GM18511 (cell line): ENCODE data around the gene SGMS1.
A peak's percentile ranks its signal among the peaks of the same experiment; 100 is the strongest.
"Not testable (repeated sequence)": the region's sequence is repeated elsewhere in the genome, so short reads cannot be mapped to it uniquely, and the experiment has no call there.

Source experiments
- ATAC-seq: cut with Tn5 transposase; IDR thresholded peaks from one replicate; pipeline ENCODE4 v1.9.1; 2021; ENCODE audit warnings: mild to moderate bottlenecking, moderate library complexity; ENCODE audit not compliant: unreplicated experiment

The SGMS1 gene

GRCh38 chr10:50623663-50624412 lies at the start of gene SGMS1:
TSS of gene SGMS1 (minus strand) at chr10:50623956. CDS start at chr10:50344114, 279,842 bp downstream.
- ATAC-seq: peak; percentile 34

- peak; percentile 75 for ATAC-seq
These were observed 48.4 kb upstream of the SGMS1 start for GRCh38 chr10:50672152-50672551.

- ATAC-seq: not testable (repeated sequence)
These were observed 47.9 kb upstream of the SGMS1 start for GRCh38 chr10:50671645-50672044.

- ATAC-seq: not testable (repeated sequence)
These were observed 46.2 kb upstream of the SGMS1 start for GRCh38 chr10:50669957-50670356.

- ATAC-seq: not testable (repeated sequence)
These were observed 43.6 kb upstream of the SGMS1 start for GRCh38 chr10:50667353-50667752.

- ATAC-seq: not testable (repeated sequence)
These were observed 38.7 kb upstream of the SGMS1 start for GRCh38 chr10:50662420-50662819.

GRCh38 chr10:50661563-50661962 lies 37.8 kb upstream of the SGMS1 start:
- not testable (repeated sequence) for ATAC-seq

- ATAC-seq: peak; percentile 99
These were observed 36.3 kb upstream of the SGMS1 start for GRCh38 chr10:50659865-50660730.

- not testable (repeated sequence) for ATAC-seq
These were observed 35.5 kb upstream of the SGMS1 start for GRCh38 chr10:50659016-50659864.

- no peak for ATAC-seq
These were observed 34.4 kb upstream of the SGMS1 start for GRCh38 chr10:50658165-50658564.

GRCh38 chr10:50653758-50654157 lies 30.0 kb upstream of the SGMS1 start:
- ATAC-seq: no peak

- peak; percentile 25 for ATAC-seq
These were observed 29.4 kb upstream of the SGMS1 start for GRCh38 chr10:50653142-50653541.

GRCh38 chr10:50651808-50652207 lies 28.1 kb upstream of the SGMS1 start:
- ATAC-seq: no peak

GRCh38 chr10:50650481-50650880 lies 26.7 kb upstream of the SGMS1 start:
- no peak for ATAC-seq

- ATAC-seq: no peak
These were observed 25.1 kb upstream of the SGMS1 start for GRCh38 chr10:50648935-50649227.

- peak; percentile 90 for ATAC-seq
These were observed 24.6 kb upstream of the SGMS1 start for GRCh38 chr10:50648089-50648934.

GRCh38 chr10:50647350-50647749 lies 23.6 kb upstream of the SGMS1 start:
- not testable (repeated sequence) for ATAC-seq

- ATAC-seq: no peak
These were observed 21.5 kb upstream of the SGMS1 start for GRCh38 chr10:50645236-50645635.

GRCh38 chr10:50641626-50642025 lies 17.9 kb upstream of the SGMS1 start:
- ATAC-seq: no peak

GRCh38 chr10:50640238-50640637 lies 16.5 kb upstream of the SGMS1 start:
- no peak for ATAC-seq
